ENCODE data around the gene RAB9A. TPM values are rescaled to one million over a fixed set of nuclear protein-coding genes. Genes with fewer than 3 reads are reported as not detected.

Gene RAB9A
- total and polyA plus RNA-seq, 2 donors (not counting 3 experiments of a cell fraction or from before 2014, with no cell fraction given): 11.5 to 19.2 TPM

DNA sequence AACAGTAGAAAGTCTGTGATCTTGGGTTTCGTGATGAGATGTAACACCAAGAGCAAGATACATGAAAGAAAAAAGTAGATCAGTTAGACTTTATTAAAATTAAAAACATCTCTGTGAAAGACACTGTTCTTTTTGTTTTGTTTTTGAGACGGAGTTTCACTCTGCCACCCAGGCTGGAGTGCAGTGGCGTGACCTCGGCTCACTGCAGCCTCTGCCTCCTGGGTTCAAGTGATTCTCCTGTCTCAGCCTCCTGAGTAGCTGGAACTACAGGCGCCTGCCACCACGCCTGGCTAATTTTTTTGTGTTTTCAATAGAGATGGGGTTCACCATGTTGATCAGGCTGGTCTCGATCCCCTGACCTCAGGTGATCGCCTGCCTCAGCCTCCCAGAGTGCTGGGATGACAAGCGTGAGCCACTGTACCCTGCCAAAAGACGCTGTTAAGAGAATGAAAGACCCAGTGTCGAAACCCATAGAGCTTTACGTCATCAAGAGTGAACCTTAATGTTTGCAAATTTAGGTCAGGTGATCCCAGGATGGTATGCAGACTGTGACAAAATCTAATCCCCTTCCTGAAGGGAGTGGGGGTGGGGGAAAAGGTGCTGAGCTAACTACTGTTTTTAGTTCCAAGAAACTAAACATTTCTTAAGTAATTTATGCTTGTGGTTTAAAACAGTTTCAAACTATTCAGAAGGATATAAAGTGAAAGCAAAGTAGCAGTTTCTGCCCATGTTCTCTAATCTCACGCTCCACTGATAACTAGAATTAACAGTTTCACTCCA is 53.7 kb downstream of the RAB9A start:
- FAIRE-seq: no peak
- no peaks in the 10 kb centered on the region for H3K9me1 ChIP-seq (replicated peaks; ENCODE audit: control insufficient read depth, extremely low read depth, insufficient read depth, low read length)
- intact Hi-C loops (cut with micrococcal nuclease) (no loop called here), dilution Hi-C loops (cut with MboI; ENCODE audit: extremely low pct_ligation_motif_present, low sequenced_read_pairs) (no loop called here)
- H3K4me1 ChIP-seq (ENCODE audit: control insufficient read depth, extremely low read depth, insufficient read depth, low read length): no peaks in the 10 kb centered on the region
- no peaks in the 10 kb centered on the region for H3K27me3 ChIP-seq (ENCODE audit: control insufficient read depth in 2 of 2, insufficient read depth in 2 of 2, low read length in 2 of 2)
- H3K9me3 ChIP-seq (replicated peaks; ENCODE audit: control insufficient read depth, insufficient read depth, low read length): no peaks in the 10 kb centered on the region
- H3K4me3 ChIP-seq (replicated peaks in 1 of 3; ENCODE audit: insufficient read depth in 1 of 3, low read depth in 1 of 3, low read length in 3 of 3): no peak overlapping the region
- CTCF ChIA-PET: no interaction called here
- POLR2A ChIA-PET: no interaction called here
- H3K4me2 ChIP-seq (ENCODE audit: insufficient read depth, low read length): no peak overlapping the region
- no peak overlapping the region for H2AFZ ChIP-seq (ENCODE audit: low read depth, low read length)
- no peak overlapping the region for H3K27ac ChIP-seq (ENCODE audit: insufficient read depth, low read depth, low read length)
- H3K9ac ChIP-seq (replicated peaks; ENCODE audit: extremely low read depth, insufficient read depth, low read length): no peak overlapping the region
- DNase-seq (ENCODE audit: low read depth, low spot score): no peak
- H3K36me3 ChIP-seq (ENCODE audit: control insufficient read depth in 2 of 2, extremely low read depth in 1 of 2, insufficient read depth in 2 of 2, low read length in 2 of 2): no peaks in the 10 kb centered on the region
- H4K20me1 ChIP-seq (replicated peaks; ENCODE audit: control insufficient read depth, extremely low read depth, insufficient read depth, low read length): no peaks in the 10 kb centered on the region
- no TSS peak for BruUV-seq (replicated peaks)
- TF ChIP-seq POLR2AphosphoS5 (IDR thresholded peaks at IDR 0.05; ENCODE audit: insufficient read depth, low read depth, low read length) (no peak), EZH2 (IDR thresholded peaks at IDR 0.05; ENCODE audit: borderline replicate concordance, low read depth, low read length, severe bottlenecking) (no peak), JUN (IDR thresholded peaks at IDR 0.05; ENCODE audit: borderline replicate concordance, insufficient read depth, insufficient read length, low read depth) (no peak), MYC (IDR thresholded peaks at IDR 0.05; ENCODE audit: low read depth, low read length) (no peak), GATA2 (IDR thresholded peaks at IDR 0.05; ENCODE audit: insufficient read depth, insufficient read length, low read depth, low read length) (no peak), FOS (IDR thresholded peaks at IDR 0.05; ENCODE audit: borderline replicate concordance, insufficient read depth, low read length) (no peak), POLR2A (IDR thresholded peaks at IDR 0.05; ENCODE audit: low read depth, low read length) (no peak)
- TF ChIP-seq, protein P1, sequence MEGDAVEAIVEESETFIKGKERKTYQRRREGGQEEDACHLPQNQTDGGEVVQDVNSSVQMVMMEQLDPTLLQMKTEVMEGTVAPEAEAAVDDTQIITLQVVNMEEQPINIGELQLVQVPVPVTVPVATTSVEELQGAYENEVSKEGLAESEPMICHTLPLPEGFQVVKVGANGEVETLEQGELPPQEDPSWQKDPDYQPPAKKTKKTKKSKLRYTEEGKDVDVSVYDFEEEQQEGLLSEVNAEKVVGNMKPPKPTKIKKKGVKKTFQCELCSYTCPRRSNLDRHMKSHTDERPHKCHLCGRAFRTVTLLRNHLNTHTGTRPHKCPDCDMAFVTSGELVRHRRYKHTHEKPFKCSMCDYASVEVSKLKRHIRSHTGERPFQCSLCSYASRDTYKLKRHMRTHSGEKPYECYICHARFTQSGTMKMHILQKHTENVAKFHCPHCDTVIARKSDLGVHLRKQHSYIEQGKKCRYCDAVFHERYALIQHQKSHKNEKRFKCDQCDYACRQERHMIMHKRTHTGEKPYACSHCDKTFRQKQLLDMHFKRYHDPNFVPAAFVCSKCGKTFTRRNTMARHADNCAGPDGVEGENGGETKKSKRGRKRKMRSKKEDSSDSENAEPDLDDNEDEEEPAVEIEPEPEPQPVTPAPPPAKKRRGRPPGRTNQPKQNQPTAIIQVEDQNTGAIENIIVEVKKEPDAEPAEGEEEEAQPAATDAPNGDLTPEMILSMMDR (IDR thresholded peaks at IDR 0.05; ENCODE audit: extremely low read depth in 1 of 2, insufficient read depth in 1 of 2, low read depth in 1 of 2, low read length in 2 of 2): no peak
- TF ChIP-seq, protein P2, sequence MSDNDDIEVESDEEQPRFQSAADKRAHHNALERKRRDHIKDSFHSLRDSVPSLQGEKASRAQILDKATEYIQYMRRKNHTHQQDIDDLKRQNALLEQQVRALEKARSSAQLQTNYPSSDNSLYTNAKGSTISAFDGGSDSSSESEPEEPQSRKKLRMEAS (IDR thresholded peaks at IDR 0.05; ENCODE audit: insufficient read depth, insufficient read length): no peak
- no peaks in the 10 kb centered on the region for H3K79me2 ChIP-seq (ENCODE audit: control insufficient read depth, insufficient read depth, low read length)
